Fibroblast of peridontal ligament (primary cell): ENCODE data around the gene RAB21.
"Not testable (repeated sequence)": the region's sequence is repeated elsewhere in the genome, so short reads cannot be mapped to it uniquely, and the experiment has no call there.

Source experiments
- DNase-seq: peaks from one replicate; pipeline ENCODE4 v3.0.0-alpha.2; 2010; ENCODE audit errors: extremely low read depth

RAB21 gene

GRCh38 chr12:71749666-71750065, 5.0 kb upstream of the RAB21 start:
- DNase-seq: peak; percentile 43

GRCh38 chr12:71752891-71753290, 1.8 kb upstream of the RAB21 start:
- no peak for DNase-seq

GRCh38 chr12:71755146-71755892, 656 bp downstream of the RAB21 start:
- peak; percentile 72 for DNase-seq

- peak; percentile 20 for DNase-seq
Measured at GRCh38 chr12:71756054-71756690, 1.5 kb downstream of the RAB21 start.

GRCh38 chr12:71759941-71760340, 5.3 kb downstream of the RAB21 start:
- no peak for DNase-seq

- DNase-seq: no peak
Measured at GRCh38 chr12:71760471-71760870, 5.8 kb downstream of the RAB21 start.

GRCh38 chr12:71761354-71761753, 6.7 kb downstream of the RAB21 start:
- not testable (repeated sequence) for DNase-seq

GRCh38 chr12:71763677-71764379, 9.2 kb downstream of the RAB21 start:
- DNase-seq: no peak

GRCh38 chr12:71764587-71765321, 10.1 kb downstream of the RAB21 start:
- no peak for DNase-seq

- DNase-seq: no peak
Measured at GRCh38 chr12:71766202-71766601, 11.5 kb downstream of the RAB21 start.

GRCh38 chr12:71767183-71767582, 12.5 kb downstream of the RAB21 start:
- no peak for DNase-seq

GRCh38 chr12:71768900-71769299, 14.2 kb downstream of the RAB21 start:
- no peak for DNase-seq

- DNase-seq: no peak
Measured at GRCh38 chr12:71771069-71771468, 16.4 kb downstream of the RAB21 start.

GRCh38 chr12:71772735-71773134, 18.1 kb downstream of the RAB21 start:
- DNase-seq: no peak

GRCh38 chr12:71780237-71780822, 25.7 kb downstream of the RAB21 start:
- peak; percentile 61 for DNase-seq

GRCh38 chr12:71782017-71782416, 27.4 kb downstream of the RAB21 start:
- DNase-seq: no peak

GRCh38 chr12:71786829-71787228, 32.2 kb downstream of the RAB21 start:
- no peak for DNase-seq

- no peak for DNase-seq
Measured at GRCh38 chr12:71787580-71787979, 32.9 kb downstream of the RAB21 start.

- no peak for DNase-seq
Measured at GRCh38 chr12:71790331-71790730, 35.7 kb downstream of the RAB21 start.

GRCh38 chr12:71791473-71792150, 36.9 kb downstream of the RAB21 start:
- no peak for DNase-seq

GRCh38 chr12:71792599-71792998, 37.9 kb downstream of the RAB21 start:
- DNase-seq: no peak
